ENCODE results near the gene UNC45A.
"Not testable (repeated sequence)": the region's sequence is repeated elsewhere in the genome, so short reads cannot be mapped to it uniquely, and the experiment has no call there.

UNC45A gene

DNA sequence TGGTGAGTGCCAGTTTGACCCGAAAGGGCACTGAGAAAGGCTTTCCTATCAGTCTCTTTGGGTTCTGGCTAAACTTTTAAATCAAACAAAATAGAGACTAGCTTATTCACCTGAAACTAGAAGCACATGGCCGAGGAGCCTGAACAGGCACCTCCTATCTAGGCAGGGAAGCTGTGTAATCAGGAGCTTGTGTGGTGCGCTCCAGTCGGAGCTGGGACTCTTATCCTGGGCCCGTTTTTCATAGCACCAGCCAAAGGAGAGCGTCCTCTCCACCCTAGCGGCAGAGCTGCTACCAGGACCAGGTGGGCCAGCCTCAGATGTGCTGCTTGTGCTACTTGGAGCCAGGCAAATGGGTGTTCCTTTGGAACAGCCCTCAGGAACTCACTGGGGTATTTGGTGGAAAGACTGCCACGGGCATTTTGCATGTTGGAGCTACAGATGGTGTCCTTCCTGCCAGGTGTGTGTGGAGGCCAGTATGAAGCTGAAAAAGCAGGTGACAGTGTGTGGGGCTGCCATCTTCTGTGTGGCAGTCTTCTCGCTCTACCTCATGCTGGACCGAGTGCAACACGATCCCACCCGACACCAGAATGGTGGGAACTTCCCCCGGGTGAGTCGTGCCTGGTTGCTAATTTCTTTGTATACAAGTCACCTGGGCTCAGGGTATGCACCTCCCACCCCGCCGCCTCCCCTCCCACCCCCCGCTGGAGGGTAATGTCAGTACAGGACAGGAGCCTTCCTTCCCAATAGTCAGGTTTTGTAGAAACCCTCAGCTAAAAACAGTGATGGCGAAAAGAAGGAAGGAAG lies 31.1 kb upstream of the UNC45A start:
- no peak for DNase-seq

DNA sequence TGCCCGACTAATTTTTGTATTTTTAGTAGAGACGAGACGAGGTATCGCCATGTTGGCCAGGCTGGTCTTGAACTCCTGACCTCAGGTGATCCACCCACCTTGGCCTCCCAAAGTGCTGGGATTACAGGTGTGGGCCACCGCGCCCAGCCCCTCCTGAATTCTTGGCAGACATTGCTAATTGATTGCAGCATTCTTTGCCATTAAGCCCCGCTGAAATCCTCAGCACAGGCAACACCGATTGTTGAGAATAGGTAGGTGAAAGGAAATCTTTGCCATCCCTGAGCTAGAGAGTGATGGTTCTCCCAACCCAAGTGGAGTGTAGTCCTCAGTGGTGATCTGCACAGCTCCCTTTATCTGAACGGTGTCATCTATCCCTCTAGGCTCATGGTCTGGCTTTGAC lies 30.3 kb upstream of the UNC45A start:
- no peak for DNase-seq

DNA sequence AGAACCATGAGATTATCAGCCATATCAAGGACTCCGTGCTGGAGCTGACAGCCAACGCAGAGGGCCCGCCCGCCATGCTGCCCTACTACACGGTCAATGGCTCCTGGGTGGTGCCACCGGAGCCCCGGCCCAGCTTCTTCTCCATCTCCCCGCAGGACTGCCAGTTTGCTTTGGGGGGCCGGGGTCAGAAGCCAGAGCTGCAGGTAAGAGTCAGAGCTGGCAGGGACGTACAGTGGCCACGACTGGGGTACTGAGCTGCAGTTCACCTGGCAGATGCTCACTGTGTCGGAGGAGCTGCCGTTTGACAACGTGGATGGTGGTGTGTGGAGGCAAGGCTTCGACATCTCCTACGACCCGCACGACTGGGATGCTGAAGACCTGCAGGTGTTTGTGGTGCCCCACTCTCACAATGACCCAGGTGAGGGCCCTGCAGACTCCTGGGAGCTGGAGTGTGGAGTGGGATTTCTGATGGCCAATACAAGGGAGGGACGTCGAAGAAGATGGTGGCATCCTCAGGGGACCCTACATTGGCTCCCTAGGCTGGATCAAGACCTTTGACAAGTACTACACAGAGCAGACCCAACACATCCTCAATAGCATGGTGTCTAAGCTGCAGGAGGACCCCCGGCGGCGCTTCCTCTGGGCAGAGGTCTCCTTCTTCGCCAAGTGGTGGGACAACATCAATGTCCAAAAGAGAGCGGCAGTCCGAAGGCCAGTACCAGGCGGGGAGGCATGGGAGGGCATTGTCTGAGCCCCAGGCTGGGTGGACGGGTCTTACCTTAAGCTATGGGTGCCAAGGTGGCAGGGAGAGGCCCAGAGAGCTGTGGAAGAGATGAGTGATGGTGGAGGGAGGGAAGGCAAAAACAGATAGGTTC lies 29.5 kb upstream of the UNC45A start:
- no peak for DNase-seq

DNA sequence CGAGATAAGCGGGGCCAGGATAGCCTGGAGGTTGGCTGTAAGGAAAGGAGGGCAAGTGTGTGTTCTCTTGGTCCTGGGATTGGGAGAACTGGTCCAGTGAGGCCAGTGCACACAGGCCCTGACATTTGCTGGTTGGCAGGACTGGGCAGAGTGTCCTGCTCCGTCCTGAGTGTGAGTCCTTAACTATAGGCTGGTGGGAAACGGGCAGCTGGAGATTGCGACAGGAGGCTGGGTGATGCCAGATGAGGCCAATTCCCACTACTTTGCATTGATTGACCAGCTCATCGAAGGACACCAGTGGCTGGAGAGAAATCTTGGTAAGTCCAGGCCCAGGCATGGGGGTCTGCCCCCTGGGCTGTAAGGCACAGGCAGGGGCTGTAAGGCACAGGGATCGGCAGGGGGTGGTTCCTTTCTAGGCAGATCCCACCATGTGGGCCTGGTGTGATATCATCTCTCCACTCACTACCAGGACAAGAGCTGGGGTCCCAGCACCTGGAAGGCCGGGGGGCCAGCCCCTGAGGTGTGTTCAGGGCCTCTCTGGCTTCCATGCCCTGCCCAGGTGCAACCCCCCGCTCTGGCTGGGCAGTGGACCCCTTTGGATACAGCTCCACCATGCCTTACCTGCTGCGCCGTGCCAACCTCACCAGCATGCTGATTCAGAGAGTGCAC lies 28.8 kb upstream of the UNC45A start:
- no peak for DNase-seq

DNA sequence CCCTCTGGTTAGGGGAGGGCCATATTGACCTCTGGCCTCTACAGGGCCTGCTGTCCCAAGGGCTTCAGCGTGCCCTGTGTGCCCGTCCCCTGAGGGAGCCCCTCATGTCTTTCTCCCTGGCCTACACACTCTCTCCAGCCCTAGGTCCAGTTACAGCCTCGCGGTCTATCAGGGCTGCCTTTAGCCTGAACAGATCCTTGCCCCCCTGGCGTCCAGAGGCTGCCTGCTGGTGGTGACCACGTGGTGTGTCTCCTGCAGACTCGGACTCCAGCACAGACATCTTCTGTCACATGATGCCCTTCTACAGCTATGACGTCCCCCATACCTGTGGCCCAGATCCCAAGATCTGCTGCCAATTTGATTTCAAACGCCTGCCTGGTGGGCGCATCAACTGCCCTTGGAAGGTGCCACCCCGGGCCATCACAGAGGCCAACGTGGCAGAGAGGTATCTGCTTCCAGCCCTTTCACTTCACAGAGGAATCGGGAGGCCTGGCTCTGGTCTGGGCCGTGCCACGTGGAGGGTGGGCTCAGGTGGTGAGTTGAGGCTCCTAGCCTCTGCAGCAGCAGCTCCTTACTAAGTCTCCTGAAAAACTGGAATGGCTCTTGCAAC lies 27.9 kb upstream of the UNC45A start:
- DNase-seq, result no peak

DNA sequence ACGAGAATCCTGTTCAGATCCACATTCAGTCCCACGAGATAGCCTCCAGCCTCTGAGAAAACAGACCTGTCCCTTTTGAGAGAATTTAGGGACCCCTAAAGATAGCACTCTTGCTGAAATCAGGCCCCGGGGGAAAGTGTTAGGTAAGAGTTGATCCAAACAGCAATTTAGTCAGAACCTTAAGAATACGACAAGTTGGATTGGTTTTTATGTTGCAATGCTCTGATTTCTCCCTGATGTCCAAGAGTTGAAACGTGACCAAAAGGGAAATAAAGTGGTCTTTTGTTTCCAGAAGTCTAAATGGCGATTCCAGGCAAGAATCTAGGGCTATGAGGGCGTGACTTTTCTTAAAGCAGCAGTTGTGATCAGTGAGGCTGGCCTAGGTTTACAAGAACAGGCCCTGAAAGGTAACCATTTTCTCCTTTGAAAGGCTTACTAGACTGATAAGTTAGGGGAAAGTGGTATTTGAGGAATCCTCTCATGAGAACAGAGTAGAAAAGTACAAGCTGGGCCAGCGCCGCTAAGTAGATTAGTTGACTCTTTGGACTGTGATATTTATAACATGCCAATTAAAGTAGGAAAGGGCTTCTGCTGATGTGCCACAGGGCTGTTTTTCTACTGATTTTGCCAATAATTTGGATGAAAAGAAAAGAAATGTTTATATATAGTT lies 27.1 kb upstream of the UNC45A start:
- no peak for DNase-seq

DNA sequence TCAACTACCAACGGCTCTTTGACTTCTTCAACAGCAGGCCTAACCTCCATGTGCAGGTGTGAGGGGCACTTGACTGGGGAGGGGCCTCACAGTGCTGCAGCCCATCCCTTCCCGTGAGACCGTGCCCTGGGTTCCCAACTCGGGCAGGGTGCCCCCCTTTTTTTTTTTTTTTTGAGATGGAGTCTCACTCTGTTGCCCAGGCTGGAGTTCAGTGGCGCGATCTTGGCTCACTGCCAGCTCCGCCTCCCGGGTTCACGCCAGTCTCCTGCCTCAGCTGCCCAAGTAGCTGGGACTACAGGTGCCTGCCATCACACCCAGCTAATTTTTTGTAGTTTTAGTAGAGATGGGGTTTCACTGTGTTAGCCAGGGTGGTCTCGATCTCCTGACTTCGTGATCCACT lies 25.6 kb upstream of the UNC45A start:
- not testable (repeated sequence) for DNase-seq

DNA sequence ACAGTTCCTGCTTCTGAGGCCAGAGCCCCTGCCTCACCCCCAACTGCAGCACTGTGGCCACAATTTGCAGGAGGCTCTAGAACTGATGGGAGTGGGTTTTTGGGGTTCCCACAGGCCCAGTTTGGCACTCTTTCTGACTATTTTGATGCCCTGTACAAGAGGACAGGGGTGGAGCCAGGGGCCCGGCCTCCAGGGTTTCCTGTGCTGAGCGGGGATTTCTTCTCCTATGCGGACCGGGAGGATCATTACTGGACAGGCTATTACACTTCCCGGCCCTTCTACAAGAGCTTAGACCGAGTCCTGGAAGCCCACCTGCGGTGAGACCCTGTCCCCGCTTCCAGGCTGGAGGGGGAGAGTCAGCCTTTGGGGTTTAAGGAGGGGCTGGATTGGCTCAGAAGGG lies 25.1 kb upstream of the UNC45A start:
- no peak for DNase-seq

DNA sequence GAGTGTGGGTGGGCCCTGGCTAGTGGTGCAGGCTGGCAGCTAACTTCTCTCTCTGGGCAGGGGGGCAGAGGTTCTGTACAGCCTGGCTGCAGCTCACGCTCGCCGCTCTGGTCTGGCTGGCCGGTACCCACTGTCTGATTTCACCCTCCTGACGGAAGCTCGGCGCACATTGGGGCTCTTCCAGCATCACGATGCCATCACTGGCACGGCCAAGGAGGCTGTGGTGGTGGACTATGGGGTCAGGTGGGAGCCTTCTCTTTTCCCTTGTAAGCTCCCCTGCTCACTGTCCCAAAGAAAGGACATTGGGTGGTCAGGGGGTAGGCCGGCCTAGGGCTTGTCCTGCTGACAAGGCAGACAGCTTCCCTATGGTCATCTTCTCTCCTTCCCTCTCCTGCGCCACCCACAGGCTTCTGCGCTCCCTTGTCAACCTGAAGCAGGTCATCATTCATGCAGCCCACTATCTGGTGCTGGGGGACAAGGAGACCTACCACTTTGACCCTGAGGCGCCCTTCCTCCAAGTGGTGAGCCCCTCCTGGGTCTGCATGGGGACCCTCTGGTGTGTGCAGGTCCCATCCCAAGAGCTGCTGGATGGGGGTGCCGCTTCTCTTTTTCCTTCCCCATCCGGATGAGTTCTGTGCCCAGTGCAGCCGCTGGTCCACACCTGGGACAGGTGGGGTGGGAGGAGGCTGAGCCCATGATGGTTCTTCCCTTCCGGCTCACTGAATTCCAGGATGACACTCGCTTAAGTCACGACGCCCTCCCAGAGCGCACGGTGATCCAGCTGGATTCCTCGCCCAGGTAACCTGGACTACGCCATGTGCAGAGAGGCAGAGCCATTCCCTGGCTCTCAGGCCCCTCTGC lies 24.4 kb upstream of the UNC45A start:
- DNase-seq, result no peak

DNA sequence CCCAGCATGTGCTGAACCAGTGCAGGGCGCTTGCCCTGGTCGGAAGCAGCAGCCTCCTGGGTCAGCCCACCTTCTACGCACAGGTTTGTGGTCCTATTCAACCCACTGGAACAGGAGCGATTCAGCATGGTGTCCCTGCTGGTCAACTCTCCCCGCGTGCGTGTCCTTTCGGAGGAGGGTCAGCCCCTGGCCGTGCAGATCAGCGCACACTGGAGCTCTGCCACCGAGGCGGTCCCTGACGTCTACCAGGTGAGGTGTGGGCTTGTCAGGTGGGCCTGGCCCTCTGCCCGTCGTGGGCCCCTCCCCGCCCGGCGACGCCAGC lies 23.8 kb upstream of the UNC45A start:
- DNase-seq, result no peak

DNA sequence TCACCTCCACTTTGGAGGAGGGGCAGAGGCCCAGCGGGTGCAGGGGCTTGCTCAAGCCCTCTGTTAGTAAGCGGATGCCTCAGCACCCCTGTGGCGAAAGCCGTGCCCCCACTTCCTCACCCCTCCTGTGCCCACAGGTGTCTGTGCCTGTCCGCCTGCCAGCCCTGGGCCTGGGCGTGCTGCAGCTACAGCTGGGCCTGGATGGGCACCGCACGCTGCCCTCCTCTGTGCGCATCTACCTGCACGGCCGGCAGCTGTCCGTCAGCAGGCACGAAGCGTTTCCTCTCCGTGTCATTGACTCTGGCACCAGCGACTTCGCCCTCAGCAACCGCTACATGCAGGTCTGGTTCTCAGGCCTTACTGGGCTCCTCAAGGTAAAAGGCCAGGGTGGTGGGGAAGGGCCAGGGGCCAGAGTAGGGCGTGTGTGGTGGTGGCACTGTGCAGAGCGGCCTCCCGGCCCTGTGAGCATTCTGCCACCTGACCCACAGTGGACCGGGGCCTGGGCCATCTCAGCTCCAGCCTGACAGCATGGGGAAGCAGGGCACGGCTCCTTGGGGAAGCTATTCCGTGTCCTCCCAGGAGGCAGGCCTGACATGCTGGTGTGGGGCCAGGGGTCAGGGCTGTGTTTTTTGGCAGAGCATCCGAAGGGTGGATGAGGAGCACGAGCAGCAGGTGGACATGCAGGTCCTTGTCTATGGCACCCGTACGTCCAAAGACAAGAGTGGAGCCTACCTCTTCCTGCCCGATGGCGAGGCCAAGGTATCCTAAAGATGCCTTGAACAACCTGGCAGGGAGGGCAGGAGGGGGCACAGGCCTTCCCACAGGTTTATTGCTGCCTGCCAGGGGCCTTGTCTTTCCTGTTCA lies 22.9 kb upstream of the UNC45A start:
- DNase-seq, result no peak

DNA sequence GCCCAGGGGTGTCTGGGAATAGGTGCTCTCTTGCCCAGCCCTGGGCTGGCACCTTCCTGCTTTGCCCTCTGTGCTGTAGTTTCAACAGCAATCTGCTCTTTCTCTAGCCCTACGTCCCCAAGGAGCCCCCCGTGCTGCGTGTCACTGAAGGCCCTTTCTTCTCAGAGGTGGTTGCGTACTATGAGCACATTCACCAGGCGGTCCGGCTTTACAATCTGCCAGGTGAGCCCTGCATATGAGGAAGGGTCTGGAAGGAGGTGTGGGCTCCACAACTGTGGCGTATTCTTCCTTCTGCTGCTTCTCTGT lies 22.4 kb upstream of the UNC45A start:
- DNase-seq, result no peak

DNA sequence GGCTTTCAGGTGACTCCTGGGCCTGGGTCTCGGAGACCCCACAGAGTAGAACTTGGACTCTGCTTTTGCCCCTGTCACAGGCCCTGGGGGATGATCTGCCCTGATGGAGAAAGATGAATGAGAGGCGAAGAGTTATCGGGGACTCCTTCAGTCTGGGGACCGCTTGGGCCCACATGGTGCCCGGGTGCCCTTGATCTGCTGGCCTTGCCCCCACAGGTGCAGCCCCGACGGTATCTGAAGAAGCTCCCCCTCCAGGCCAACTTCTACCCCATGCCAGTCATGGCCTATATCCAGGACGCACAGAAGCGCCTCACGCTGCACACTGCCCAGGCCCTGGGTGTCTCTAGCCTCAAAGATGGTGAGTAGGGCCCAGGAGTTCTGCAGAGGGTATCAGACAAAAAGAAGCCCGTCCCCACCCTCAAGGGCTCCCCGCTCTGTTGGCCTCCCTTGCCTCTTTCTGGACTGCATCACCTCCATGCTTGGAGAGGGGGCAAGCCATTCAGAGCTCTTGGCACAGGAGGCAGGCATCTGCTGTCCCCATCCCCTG lies 21.6 kb upstream of the UNC45A start:
- no peak for DNase-seq

DNA sequence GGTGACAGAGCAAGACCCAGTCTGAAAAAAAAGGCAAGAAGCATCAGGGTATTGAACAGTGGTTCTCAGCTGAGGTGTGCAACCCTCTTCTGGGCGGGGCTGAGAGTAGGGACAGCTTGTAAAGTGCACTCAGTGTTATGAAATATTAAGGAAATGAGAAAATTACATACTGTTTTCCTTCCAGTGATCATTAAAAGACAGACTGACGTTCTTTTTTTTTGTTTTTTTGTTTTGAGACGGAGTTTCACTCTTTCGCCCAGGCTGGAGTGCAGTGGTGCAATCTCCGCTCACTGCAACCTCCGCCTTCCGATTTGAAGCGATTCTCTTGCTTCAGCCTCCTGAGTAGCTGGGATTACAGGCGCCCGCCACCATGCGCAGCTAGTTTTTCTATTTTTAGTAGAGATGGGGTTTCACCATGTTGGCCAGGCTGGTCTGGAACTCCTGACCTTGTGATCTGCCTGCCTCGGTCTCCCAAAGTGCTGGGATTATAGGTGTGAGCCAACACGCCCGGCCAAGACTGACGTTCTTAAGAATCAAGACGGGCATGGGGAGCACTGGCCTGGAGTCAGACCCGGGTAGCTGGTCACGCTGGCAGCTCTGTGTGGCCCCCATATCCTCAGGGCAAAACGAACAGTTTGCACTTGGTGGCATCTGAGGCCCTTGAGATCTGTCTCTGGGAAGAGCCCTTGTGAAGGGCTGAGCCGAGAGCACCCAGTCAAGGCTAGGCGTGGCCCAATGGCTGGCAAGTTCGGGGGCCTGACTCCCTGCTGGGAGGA lies 20.6 kb upstream of the UNC45A start:
- DNase-seq, result no peak

DNA sequence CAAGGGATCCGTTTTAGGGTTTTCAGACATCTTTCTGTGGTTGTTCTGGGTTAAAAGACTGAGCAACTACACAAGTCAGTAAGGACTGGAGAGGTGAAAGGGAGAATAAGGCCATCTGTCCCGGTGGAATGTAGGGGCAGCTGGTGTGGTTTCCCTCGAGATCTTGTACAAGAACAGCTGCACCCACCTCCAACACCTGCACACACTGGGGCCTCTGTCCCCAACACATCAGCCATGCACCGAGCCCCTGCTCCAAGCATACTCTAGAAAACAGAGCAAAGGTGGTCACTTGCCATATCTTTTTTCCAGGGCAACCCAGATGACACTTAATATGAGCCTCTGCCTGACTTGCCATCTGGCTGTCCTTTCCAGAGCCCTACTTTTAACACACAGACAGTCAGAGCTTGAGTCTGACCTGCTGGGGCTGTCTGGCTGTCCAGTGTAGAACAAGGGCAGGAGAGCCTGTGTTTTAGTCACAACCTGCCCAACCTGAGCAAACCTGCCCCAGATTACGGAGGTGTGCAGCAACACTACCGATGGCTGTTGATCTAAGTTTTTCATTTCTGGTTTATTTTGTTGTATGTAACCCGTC lies 19.8 kb upstream of the UNC45A start:
- no peak for DNase-seq

DNA sequence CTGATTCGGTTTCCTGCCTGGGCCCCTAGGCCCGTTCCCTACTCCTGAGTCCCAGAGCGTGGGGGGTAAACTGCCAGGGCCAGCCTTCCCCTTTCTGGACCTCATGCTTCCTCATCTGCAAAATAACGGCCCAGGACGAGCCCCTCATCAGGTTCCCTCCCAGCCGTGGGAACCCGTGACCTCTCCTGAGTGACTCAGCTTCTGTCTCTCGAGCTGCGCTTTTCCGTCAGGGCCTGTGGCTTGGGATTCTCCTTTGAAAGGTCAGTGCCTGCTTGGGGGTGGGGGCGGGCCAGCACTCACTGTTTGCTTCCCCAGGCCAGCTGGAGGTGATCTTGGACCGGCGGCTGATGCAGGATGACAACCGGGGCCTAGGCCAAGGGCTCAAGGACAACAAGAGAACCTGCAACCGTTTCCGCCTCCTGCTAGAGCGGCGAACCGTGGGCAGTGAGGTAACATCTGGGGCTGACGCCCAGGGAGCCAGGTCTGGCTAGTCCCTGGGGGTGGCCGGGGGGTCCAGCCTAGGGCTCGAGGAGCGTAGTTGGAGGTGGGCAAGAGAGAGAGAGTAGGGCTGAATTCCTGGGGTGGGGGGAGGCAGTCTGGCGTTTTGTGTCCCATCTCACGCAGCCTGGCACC lies 19.2 kb upstream of the UNC45A start:
- no peak for DNase-seq

DNA sequence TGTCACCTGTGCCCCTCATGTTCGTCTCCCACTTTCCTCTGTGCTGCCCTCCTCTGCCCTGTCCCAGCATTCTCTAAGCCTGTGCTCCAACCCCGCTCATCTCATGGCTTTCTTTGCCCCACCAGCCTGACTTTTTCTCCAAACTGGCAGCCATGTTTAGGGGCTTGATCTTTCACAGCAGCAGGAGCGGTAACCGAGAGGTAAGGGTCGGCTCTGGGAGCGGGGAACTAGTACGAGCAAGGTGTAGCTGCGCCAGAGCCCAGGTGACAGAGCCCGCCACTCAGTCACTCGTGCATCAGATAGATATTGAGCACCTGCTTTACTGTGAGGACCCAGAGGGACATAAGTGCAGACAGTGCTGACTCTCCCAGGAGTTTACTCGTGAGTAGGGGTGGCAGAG lies 18.6 kb upstream of the UNC45A start:
- DNase-seq, result no peak

DNA sequence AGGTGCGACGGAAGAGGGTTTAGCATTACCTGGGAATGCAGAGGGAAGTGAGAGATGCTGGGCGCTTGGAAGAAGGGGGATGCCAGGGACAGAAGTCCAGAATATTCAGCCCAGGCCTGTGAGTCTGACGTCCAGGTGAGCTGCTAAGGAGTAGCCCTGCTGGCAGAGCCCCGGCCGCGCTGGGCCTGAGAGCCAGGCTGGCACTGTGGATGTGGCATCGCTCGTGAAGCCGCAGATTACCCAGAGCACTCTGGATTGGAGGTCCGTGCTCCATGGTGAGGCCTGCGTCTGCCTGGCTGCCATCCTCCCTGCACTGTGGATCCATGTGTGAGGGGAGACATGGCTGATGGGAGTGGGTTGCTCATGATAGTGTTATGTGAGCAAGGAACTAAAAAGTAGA lies 17.5 kb upstream of the UNC45A start:
- no peak for DNase-seq

All from stimulated activated CD4-positive, alpha-beta T cell treated with anti-CD3 and anti-CD28 coated beads, Interleukin-15, amount 100 ng/mL, for 24 hours (primary cell).